ENCODE results near the gene IL1F10.

Gene IL1F10

GRCh38 chr2:113114224-113114945, 46.6 kb downstream of the IL1F10 start:
- no peak for DNase-seq

GRCh38 chr2:113114996-113115395, 47.2 kb downstream of the IL1F10 start:
- DNase-seq = no peak

GRCh38 chr2:113116100-113116958, 48.6 kb downstream of the IL1F10 start:
- DNase-seq = no peak

DNA sequence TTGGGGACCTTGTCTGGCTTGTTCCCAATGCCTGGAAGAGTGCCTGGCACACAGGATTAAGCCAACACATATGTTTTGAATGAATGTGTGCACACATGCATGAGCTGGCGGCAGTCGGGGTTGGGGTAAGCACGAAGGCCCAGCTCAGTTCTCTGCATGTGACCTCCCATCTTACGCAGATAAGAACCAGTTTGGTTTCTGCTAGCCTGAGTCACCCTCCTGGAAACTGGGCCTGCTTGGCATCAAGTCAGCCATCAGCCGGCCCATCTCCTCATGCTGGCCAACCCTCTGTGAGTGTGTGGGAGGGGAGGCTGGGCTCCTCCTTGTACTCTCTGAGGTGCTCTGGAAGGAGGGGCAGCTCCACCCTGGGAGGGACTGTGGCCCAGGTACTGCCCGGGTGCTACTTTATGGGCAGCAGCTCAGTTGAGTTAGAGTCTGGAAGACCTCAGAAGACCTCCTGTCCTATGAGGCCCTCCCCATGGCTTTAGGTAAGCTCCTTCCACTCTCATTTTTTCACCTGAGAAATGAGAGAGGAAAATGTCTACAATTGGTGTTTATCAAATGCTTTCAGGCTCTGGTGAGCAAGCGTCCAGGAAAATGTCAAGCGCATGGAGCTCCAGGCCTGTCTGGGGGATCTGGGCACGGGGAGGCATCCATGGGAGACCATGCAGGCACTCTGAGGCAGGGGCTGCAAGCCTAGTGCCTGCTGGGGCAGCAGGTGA, 49.9 kb downstream of the IL1F10 start:
- no peak for DNase-seq

DNA sequence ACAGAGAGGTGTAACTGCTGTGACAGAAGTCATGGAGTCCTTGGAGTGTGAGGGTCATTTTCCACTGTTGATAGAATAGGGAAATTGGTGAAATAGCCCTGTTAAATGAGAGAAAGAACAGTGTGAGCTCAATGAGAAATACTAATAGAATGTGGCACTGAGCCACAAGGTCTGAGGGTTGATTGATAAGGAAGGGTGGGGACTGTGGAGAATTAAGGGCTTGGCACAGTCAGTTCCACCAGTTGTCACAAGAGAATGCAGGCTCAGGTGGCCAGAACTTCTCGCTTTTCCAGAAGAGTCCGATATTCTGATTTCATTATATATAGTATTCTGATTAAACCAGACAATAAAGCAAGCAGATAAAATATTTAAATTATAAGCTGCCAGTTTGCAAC, 50.5 kb downstream of the IL1F10 start:
- DNase-seq = no peak

- DNase-seq = no peak
Observed at GRCh38 chr2:113119111-113119510, 51.3 kb downstream of the IL1F10 start.

DNA sequence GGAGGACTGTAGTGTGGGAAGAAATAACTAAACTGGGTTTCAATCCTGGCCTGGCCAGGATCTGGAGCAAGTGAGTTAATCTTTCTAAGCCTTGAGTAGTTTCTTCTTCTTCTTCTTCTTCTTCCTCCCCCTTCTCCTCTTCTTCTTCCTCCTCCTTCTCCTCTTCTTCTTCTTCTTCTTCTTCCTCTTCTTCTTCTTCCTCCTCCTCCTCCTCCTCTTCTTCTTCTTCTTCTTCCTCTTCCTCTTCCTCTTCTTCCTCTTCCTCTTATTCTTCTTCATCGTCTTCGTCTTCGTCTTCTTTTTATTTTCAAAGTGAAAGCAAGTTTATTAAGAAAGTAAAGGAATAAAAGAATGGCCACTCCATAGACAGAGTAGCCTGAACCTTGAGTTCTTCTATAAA, 53.1 kb downstream of the IL1F10 start:
- no peak for DNase-seq

- no peak for DNase-seq
Observed at GRCh38 chr2:113122364-113122763, 54.6 kb downstream of the IL1F10 start.

DNA sequence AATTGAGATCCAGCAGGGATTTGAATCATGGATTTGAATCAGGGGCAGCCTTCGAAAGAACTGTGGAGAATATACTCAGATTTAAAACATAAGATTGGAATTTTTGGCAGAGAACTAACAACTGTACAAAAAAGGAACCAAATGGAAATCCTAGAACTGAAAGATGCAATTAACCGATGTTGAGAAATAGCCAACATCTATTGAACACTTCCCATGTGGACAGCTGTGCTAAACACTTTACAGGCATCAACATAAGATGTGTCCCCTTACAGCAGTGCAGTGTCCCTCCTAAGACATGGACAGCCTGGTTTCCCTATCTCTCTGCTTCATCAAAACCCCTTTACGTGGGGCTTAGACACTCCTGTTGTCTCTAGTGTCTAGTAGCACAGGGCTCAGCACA, 56.0 kb downstream of the IL1F10 start:
- no peak for DNase-seq

DNA sequence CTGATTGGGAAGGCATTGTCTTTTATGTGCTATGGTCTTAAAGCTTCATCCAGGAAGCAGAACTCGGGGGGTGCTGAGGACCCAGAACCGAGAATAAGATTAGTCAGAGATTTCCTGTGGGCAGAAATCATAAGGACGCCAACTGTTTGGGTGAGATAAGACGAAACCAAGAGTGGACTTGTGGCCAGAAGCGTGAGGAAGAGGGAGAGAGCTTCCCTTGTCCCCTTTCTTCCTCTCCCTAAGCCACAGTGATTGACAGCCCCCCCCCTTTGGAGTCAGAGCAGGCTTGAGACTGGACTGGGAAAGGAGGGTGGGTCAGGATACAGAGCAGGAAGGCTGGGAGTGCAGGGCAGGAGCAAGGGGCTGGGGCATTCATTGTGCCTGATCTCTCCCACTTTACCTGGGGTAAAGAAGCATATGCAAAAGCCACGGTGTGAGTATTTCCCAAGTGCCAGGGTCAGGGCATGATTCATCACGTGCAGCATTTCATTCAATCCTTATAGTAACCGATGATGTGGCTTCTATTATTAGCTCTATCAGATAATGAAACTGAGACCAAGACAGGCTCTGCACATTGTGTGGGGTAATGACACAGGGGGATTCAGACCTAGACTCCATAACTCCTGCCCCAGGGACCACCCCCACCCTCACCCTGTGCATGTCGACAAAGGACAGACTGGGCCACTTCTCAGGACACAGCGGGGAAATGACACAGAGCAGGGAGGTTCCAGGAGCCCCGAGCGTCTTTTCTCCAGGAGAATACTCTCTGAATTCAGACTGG, 56.6 kb downstream of the IL1F10 start:
- no peak for DNase-seq
